ENCODE data around the gene TRAK2. TPM values are rescaled to one million over a fixed set of nuclear protein-coding genes. Genes with fewer than 3 reads are reported as not detected.

The TRAK2 gene
- total and polyA plus RNA-seq, 2 of the 13 experiments (the other 11 are each of a cell fraction or from before 2014, with no cell fraction given) = 7.7 to 21.0 TPM

- TF ChIP-seq ZNF230 (CRISPR knock-in tag; IDR thresholded peaks at IDR 0.05) (no peak), HDAC1 (CRISPR knock-in tag; IDR thresholded peaks at IDR 0.05) (no peak), ZNF780A (CRISPR knock-in tag; IDR thresholded peaks at IDR 0.05) (no peak), ZBTB49 (CRISPR knock-in tag; IDR thresholded peaks at IDR 0.05; ENCODE audit: borderline replicate concordance) (no peak), CREB3 (CRISPR knock-in tag; IDR thresholded peaks at IDR 0.05) (0 out of 2 replicates have a peak, but pooled peaks have one; percentile 58), NR2F6 (IDR thresholded peaks at IDR 0.05) (no peak), NR2F6 (CRISPR knock-in tag; IDR thresholded peaks at IDR 0.05) (no peak), ZNF562 (CRISPR knock-in tag; IDR thresholded peaks at IDR 0.05; ENCODE audit: borderline replicate concordance) (no peak), SALL2 (CRISPR knock-in tag; IDR thresholded peaks at IDR 0.05) (no peak), NAIF1 (CRISPR knock-in tag; IDR thresholded peaks at IDR 0.05; ENCODE audit: borderline replicate concordance) (no peak), KAT8 (CRISPR knock-in tag; IDR thresholded peaks at IDR 0.05) (peak; percentile 37; the same call in 1 of the 2 replicates), ZNF282 (IDR thresholded peaks at IDR 0.05; ENCODE audit: partially characterized antibody) (no peak), NFKBIZ (CRISPR knock-in tag; IDR thresholded peaks at IDR 0.05) (no peak), YEATS4 (CRISPR knock-in tag; IDR thresholded peaks at IDR 0.05; ENCODE audit: borderline replicate concordance) (no peak), PRDM10 (CRISPR knock-in tag; IDR thresholded peaks at IDR 0.05; ENCODE audit: low read depth) (no peak), KLF16 (CRISPR knock-in tag; IDR thresholded peaks at IDR 0.05) (no peak; a peak in 1 of 4 replicates), ZNF800 (CRISPR knock-in tag; IDR thresholded peaks at IDR 0.05) (0 out of 2 replicates have a peak, but pooled peaks have one; percentile 47), ZNF549 (CRISPR knock-in tag; IDR thresholded peaks at IDR 0.05) (no peak), CEBPG (CRISPR knock-in tag; IDR thresholded peaks at IDR 0.05) (peak; percentile 99), ZNF460 (CRISPR knock-in tag; IDR thresholded peaks at IDR 0.05; ENCODE audit: borderline replicate concordance) (no peak), MNT (IDR thresholded peaks at IDR 0.05) (no peak)
Measured at GRCh38 chr2:201406077-201406662, 45.1 kb downstream of the TRAK2 start (continued).

All from HepG2 (cell line).